ENCODE results near the gene TOM1L2.

TOM1L2 gene

DNA sequence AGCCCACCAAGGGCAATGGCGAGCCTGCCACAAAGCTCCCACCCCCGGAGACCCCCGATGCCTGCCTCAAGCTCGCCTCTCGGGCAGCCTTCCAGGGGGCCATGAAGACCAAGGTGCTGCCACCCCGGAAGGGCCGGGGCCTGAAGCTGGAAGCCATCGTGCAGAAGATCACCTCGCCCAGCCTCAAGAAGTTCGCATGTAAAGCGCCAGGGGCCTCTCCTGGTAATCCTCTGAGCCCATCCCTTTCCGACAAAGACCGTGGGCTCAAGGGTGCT, 175.5 kb downstream of the TOM1L2 start:
- DNase-seq, result no peak

DNA sequence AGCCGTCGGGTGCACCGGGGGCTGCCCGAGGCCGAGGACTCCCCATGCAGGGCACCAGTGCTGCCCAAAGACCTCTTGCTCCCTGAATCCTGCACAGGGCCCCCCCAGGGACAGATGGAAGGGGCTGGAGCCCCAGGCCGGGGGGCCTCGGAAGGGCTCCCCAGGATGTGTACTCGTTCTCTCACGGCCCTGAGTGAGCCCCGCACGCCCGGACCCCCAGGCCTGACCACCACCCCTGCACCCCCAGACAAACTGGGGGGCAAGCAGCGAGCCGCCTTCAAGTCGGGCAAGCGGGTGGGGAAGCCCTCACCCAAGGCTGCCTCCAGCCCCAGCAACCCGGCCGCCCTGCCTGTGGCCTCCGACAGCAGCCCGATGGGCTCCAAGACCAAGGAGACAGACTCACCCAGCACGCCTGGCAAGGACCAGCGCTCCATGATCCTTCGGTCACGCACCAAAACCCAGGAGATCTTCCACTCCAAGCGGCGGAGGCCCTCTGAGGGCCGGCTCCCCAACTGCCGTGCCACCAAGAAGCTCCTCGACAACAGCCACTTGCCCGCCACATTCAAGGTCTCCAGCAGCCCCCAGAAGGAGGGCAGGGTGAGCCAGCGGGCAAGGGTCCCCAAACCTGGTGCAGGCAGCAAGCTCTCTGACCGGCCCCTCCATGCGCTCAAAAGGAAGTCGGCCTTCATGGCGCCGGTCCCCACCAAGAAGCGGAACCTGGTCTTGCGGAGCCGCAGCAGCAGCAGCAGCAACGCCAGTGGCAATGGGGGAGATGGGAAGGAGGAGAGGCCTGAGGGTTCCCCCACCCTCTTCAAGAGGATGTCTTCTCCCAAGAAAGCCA, 176.0 kb downstream of the TOM1L2 start:
- DNase-seq, result no peak

DNA sequence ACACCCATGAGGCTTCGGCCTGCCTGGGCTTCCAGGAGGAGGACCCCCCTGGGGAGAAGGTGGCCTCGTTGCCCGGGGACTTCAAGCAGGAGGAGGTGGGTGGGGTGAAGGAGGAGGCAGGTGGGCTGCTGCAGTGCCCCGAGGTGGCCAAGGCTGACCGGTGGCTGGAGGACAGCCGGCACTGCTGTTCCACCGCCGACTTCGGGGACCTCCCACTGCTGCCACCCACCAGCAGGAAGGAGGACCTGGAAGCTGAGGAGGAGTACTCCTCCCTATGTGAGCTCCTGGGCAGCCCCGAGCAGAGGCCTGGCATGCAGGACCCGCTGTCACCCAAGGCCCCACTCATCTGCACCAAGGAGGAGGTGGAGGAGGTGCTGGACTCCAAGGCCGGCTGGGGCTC, 176.9 kb downstream of the TOM1L2 start:
- no peak for DNase-seq

DNA sequence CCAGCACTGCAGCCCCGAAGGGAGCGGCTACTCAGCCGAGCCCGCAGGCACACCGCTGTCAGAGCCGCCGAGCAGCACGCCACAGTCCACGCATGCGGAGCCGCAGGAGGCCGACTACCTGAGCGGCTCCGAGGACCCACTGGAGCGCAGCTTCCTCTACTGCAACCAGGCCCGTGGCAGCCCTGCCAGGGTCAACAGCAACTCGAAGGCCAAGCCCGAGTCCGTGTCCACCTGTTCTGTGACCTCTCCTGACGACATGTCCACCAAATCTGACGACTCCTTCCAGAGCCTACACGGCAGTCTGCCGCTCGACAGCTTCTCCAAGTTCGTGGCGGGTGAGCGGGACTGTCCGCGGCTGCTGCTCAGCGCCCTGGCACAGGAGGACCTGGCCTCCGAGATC, 177.8 kb downstream of the TOM1L2 start:
- no peak for DNase-seq

Data from NCI-H774 (cell line).